Stimulated activated CD8-positive, alpha-beta memory T cell treated with anti-CD3 and anti-CD28 coated beads, Interleukin-7, amount 100 ng/mL, for 1 hour (primary cell): ENCODE data around the gene HTN3.
"Not testable (repeated sequence)": the region's sequence is repeated elsewhere in the genome, so short reads cannot be mapped to it uniquely, and the experiment has no call there.

Source experiments
- DNase-seq, 2 donors: peaks; one replicate each; pipeline ENCODE4 v3.0.0-alpha.2; 2020; ENCODE audit warnings: low read depth in 2 of 2

Gene HTN3

GRCh38 chr4:70028159-70028558 lies at the start of gene HTN3:
Gene HTN3, plus strand, starts transcription at chr4:70028459. Its CDS starts 2,282 bp downstream, at chr4:70030741.
- DNase-seq, result not testable (repeated sequence)

- DNase-seq, result no peak
Measured at GRCh38 chr4:69984030-69984443, 44.2 kb upstream of the HTN3 start.

GRCh38 chr4:69986663-69987062 lies 41.6 kb upstream of the HTN3 start:
- no peak for DNase-seq

GRCh38 chr4:69991016-69991415 lies 37.2 kb upstream of the HTN3 start:
- no peak for DNase-seq

GRCh38 chr4:69994782-69995181 lies 33.5 kb upstream of the HTN3 start:
- DNase-seq, result no peak

- DNase-seq, result no peak
Measured at GRCh38 chr4:69995526-69996016, 32.7 kb upstream of the HTN3 start, which contains the start of gene STATH. Gene STATH, plus strand, starts transcription at chr4:69995966. Its CDS starts 2,472 bp downstream, at chr4:69998438.

- DNase-seq, result no peak
Measured at GRCh38 chr4:69999420-69999819, 28.8 kb upstream of the HTN3 start.

GRCh38 chr4:70000711-70001110 lies 27.5 kb upstream of the HTN3 start:
- DNase-seq, result no peak

- DNase-seq, result no peak
Measured at GRCh38 chr4:70002507-70002906, 25.8 kb upstream of the HTN3 start.

GRCh38 chr4:70008771-70009170 lies 19.5 kb upstream of the HTN3 start:
- DNase-seq, result no peak

GRCh38 chr4:70019006-70019405 lies 9.3 kb upstream of the HTN3 start:
- not testable (repeated sequence) for DNase-seq

- DNase-seq, result no peak
Measured at GRCh38 chr4:70023218-70023617, 5.0 kb upstream of the HTN3 start.

GRCh38 chr4:70027011-70027410 lies 1.2 kb upstream of the HTN3 start:
- no peak for DNase-seq

- not testable (repeated sequence) for DNase-seq
Measured at GRCh38 chr4:70037559-70037958, 9.3 kb downstream of the HTN3 start.

- not testable (repeated sequence) for DNase-seq
Measured at GRCh38 chr4:70039928-70040327, 11.7 kb downstream of the HTN3 start.

GRCh38 chr4:70041652-70042286 lies 13.5 kb downstream of the HTN3 start:
- no peak for DNase-seq

- DNase-seq, result not testable (repeated sequence)
Measured at GRCh38 chr4:70050138-70050537, 21.9 kb downstream of the HTN3 start, which contains the start of gene HTN1. Gene HTN1, plus strand, starts transcription at chr4:70050438. Its CDS starts 2,639 bp downstream, at chr4:70053077.

GRCh38 chr4:70056534-70056933 lies 28.3 kb downstream of the HTN3 start:
- DNase-seq, result not testable (repeated sequence)

- DNase-seq, result no peak
Measured at GRCh38 chr4:70057651-70058050, 29.4 kb downstream of the HTN3 start.

GRCh38 chr4:70059149-70059548 lies 30.9 kb downstream of the HTN3 start:
- no peak for DNase-seq

GRCh38 chr4:70062000-70062399 lies 33.7 kb downstream of the HTN3 start:
- no peak for DNase-seq

- no peak for DNase-seq
Measured at GRCh38 chr4:70080205-70080604, 51.9 kb downstream of the HTN3 start.
